HG03159 (cell line): Measurements from ENCODE around the gene MYO1E.

Experiments used
- ATAC-seq: cut with Tn5 transposase; IDR thresholded peaks from one replicate; pipeline ENCODE4 v1.9.1; 2021; ENCODE audit warnings: mild to moderate bottlenecking, moderate library complexity; ENCODE audit not compliant: unreplicated experiment

MYO1E gene

GRCh38 chr15:59240036-59240435, 132.6 kb downstream of the MYO1E start:
- no peak for ATAC-seq

GRCh38 chr15:59237924-59238331, 134.7 kb downstream of the MYO1E start:
- no peak for ATAC-seq

- no peak for ATAC-seq
Measured at GRCh38 chr15:59237119-59237855, 135.4 kb downstream of the MYO1E start.

- ATAC-seq = no peak
Measured at GRCh38 chr15:59236394-59236793, 136.3 kb downstream of the MYO1E start.

- no peak for ATAC-seq
Measured at GRCh38 chr15:59232476-59232875, 140.2 kb downstream of the MYO1E start.

- no peak for ATAC-seq
Measured at GRCh38 chr15:59230531-59231055, 142.1 kb downstream of the MYO1E start.

- no peak for ATAC-seq
Measured at GRCh38 chr15:59229453-59229852, 143.2 kb downstream of the MYO1E start.

- ATAC-seq = no peak
Measured at GRCh38 chr15:59229015-59229414, 143.7 kb downstream of the MYO1E start.

GRCh38 chr15:59227021-59227420, 145.7 kb downstream of the MYO1E start:
- no peak for ATAC-seq

GRCh38 chr15:59224474-59224873, 148.2 kb downstream of the MYO1E start:
- ATAC-seq = no peak

GRCh38 chr15:59223736-59224135, 148.9 kb downstream of the MYO1E start:
- no peak for ATAC-seq

- no peak for ATAC-seq
Measured at GRCh38 chr15:59222906-59223550, 149.6 kb downstream of the MYO1E start.

- no peak for ATAC-seq
Measured at GRCh38 chr15:59221511-59222505, 150.9 kb downstream of the MYO1E start.

- ATAC-seq = no peak
Measured at GRCh38 chr15:59218710-59219109, 154.0 kb downstream of the MYO1E start.

GRCh38 chr15:59217876-59218498, 154.7 kb downstream of the MYO1E start:
- ATAC-seq = no peak

- ATAC-seq = no peak
Measured at GRCh38 chr15:59216911-59217310, 155.8 kb downstream of the MYO1E start.

GRCh38 chr15:59210186-59210585, 162.5 kb downstream of the MYO1E start:
- ATAC-seq = no peak

GRCh38 chr15:59208613-59209249, 163.9 kb downstream of the MYO1E start:
- ATAC-seq = no peak

GRCh38 chr15:59206623-59207183, 166.0 kb downstream of the MYO1E start, which contains the start of gene LDHAL6B:
Gene LDHAL6B, plus strand, starts transcription at chr15:59206843. Its CDS starts 98 bp downstream, at chr15:59206941.
- ATAC-seq = no peak
